Measurements from ENCODE around the gene NEUROG2.

The NEUROG2 gene

DNA sequence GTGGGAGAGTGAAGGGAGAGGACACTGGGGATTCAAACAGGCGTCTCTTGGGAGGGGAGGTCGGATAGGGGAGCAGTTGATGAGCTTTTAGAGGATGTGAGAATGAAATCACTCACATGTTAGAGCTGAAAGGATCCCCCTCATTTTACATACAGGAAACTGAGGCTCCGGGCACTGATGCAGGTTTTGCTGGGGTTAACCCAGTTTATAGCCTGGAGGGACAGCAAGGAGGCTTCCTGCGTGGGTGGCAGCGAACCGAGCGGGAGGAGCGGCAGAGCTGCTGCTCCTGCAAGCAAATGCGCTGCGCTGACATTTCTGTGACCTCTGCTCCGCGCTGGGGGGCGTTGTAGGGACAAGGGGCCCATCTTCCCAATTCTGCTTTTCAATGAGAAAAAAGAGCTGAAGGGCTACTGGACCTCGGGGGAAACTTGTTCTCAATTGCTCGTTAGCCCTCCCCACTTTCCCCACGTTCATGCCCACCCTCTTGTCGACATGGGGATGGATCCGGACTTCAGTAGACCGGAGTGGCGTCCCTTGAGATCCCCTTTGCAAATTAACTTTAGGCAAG, 1.2 kb upstream of the NEUROG2 start:
- Histone ChIP-seq H3K36me3 (replicated peaks) (no peaks in the 10 kb centered on the region), H3K4me1 (peaks cover 49% of the 10 kb centered on the region), H3K9me3 (no peaks in the 10 kb centered on the region; the same call in 1 of the 2 replicates), H3K4me3 (peak overlapping the region; percentile 35; the same call in 1 of the 2 replicates), H3K27me3 (ENCODE audit: low read depth) (peaks cover 6% of the 10 kb centered on the region; the same call in 1 of the 2 replicates)
- peak in 1 of 2 experiments; percentile 44 for DNase-seq (ENCODE audit: low spot score in 2 of 2)
- in situ Hi-C loops (cut with MboI; ENCODE audit: low sequenced_read_pairs), result no loop called here

DNA sequence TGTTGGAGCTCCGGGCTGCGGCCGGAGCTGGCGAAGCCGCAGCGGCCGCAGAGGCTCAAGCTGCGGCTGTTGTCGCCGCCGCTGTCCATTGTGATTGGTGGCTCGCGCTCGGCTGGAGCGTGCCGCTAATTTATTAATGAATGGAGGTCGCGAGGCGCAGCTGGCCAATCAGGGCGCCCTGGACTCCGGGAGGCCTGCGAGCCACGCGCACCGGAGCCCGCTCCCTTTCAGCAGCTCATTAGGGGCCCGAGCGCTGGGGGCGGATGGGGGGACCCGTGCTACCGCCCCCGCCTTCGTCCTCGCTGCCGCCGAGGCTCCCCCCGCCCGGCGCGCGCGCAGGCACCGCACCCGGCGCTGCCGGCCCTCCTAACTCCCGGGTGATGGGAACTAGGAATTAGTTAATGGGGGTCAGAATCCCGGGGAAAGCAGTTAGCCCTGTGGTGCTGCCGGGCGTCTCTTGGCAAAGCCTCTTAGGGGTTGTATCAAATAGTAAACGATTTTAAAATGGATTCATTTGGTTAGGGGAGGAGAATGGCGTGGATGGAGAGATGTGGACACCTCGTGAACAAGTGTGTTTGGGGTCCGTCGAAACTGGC, 589 bp upstream of the NEUROG2 start:
- peaks cover 6% of the 10 kb centered on the region; the same call in 1 of the 2 replicates for H3K27me3 ChIP-seq (ENCODE audit: low read depth)
- in situ Hi-C loops (cut with MboI; ENCODE audit: low sequenced_read_pairs), result no loop called here
- no peaks in the 10 kb centered on the region for H3K36me3 ChIP-seq (replicated peaks)
- H3K4me1 ChIP-seq, result peaks cover 44% of the 10 kb centered on the region
- peak overlapping the region; percentile 35 for H3K4me3 ChIP-seq
- peak; percentile 76 to 85 for DNase-seq (ENCODE audit: low spot score in 2 of 2)
- no peaks in the 10 kb centered on the region; the same call in 1 of the 2 replicates for H3K9me3 ChIP-seq

DNA sequence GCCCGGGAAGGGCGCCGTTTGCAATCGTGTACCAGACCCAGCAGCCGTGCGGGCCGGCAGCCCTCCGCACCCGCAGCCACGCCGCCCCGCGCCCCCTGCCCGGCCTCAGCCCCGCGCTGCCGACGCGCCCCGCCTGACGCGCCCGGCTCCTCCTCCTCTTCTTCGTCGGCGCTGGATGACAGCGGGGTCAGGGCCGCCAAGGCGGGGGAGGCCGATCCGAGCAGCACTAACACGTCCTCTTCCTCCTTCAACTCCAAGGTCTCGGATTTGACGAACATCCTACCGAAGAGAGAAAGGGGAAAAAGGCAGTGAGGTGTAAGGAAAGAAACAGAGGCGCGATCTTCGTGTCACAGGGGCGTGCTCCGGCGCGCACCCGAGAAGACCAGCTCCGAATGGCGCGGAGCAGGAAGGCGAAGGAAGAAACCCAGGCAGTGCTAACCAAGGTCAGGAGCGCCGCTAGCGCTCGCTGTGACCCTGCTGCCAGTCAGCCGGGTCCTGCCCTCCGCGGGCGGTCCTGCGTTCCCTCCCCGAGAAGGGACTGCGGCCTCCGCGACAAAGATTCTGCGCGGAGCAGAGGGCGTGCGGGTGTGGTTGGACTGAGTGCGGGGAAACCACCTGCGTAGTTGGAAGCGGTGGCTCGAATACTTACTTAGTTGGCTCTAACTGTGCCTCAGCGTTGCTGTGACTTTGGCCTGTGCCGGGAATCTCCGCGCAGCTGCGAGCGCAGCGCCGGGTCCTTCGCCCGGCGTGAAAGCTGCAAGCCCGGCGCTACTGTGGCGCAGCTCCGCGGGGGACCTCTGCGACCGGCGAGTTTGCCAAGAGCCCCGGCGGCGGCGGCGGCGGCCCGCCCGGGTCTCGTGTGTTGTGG, 548 bp downstream of the NEUROG2 start:
- H3K4me1 ChIP-seq, result peaks cover 38% of the 10 kb centered on the region
- no peaks in the 10 kb centered on the region; the same call in 1 of the 2 replicates for H3K9me3 ChIP-seq
- in situ Hi-C loops (cut with MboI; ENCODE audit: low sequenced_read_pairs), result no loop called here
- DNase-seq (ENCODE audit: low spot score in 2 of 2), result peak; percentile 33 to 70
- H3K4me3 ChIP-seq, result peak overlapping the region; percentile 35
- peaks cover 6% of the 10 kb centered on the region; the same call in 1 of the 2 replicates for H3K27me3 ChIP-seq (ENCODE audit: low read depth)
- no peaks in the 10 kb centered on the region for H3K36me3 ChIP-seq (replicated peaks)

DNA sequence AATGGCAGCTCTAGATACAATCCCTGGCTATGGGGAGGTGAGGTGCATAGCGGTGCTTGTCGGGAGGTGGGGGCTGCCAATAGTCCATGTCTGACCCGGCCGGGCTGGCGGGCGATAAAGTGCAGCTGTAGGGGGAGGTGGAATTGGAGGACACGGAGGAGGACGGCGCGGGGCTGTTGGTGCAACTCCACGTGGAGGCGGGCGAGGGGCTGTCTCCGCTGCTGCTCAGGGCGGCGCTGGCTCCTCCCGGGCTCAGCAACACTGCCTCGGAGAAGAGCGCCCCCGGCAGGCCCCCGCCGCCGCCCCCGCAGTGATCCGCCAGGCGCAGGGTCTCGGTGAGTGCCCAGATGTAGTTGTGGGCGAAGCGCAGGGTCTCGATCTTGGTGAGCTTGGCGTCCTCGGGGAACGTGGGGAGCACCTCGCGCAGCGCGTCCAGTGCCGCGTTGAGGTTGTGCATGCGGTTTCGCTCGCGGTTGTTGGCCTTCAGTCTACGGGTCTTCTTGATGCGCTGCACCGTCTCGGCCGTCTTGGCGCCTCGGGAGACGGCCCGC, 1.3 kb downstream of the NEUROG2 start:
- DNase-seq (ENCODE audit: low spot score in 2 of 2), result peak; percentile 20 to 73
- in situ Hi-C loops (cut with MboI; ENCODE audit: low sequenced_read_pairs), result no loop called here
- Histone ChIP-seq H3K4me3 (peak overlapping the region; percentile 35), H3K27me3 (ENCODE audit: low read depth) (peaks cover 6% of the 10 kb centered on the region; the same call in 1 of the 2 replicates), H3K9me3 (no peaks in the 10 kb centered on the region), H3K4me1 (peaks cover 38% of the 10 kb centered on the region), H3K36me3 (replicated peaks) (no peaks in the 10 kb centered on the region)

DNA sequence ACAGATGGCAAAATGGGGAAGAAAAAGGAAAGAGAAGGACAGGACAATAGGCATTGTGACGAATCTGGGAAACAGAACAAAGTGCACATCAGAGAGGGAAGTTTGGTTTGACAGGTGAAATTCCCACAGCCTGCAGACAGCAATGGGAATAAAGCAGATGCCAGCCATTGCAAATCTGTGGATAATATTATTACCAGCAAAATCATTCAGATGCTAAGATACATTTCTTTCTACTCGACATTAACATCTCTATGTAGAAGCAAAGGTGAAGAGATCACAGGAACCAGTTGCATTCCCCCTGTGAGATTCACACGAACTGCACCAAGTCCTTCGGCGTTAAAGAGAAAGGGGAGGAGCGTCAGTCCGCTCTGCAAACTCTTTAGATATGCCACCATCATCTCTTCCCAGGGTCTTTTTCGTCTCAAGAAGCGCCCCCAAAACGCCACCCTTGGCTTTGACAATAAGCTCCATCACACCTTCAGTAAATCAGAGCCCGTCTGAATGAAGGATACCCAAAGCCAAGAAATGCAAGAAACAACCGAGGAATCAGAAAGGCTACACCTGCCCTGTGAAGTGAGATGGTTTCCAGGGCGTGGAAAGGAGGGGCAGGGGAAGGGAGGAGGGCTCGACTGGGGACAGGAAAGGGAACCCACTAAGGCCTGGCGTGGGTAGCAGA, 1.9 kb downstream of the NEUROG2 start:
- no peaks in the 10 kb centered on the region for H3K9me3 ChIP-seq
- peak overlapping the region; percentile 35 for H3K4me3 ChIP-seq
- DNase-seq (ENCODE audit: low spot score in 2 of 2), result peak; percentile 67 to 73
- H3K4me1 ChIP-seq, result peaks cover 38% of the 10 kb centered on the region
- peaks cover 6% of the 10 kb centered on the region; the same call in 1 of the 2 replicates for H3K27me3 ChIP-seq (ENCODE audit: low read depth)
- no peaks in the 10 kb centered on the region for H3K36me3 ChIP-seq (replicated peaks)
- in situ Hi-C loops (cut with MboI; ENCODE audit: low sequenced_read_pairs), result no loop called here

DNA sequence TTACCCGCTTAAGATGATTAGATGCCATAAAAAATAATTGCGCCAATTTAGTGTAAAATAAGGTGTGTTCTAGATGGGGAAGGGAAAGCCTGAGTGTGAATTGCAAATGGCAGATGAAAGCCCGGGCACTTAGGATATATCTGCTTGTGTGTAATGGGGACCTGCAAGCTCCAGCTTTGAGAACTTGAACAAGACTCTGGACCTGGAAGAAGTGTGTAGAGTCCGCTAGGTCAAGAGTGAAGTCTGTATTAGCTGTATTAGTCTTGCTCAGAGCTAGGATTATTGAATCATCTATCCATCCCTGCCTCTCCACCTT, 4.2 kb downstream of the NEUROG2 start:
- H3K27me3 ChIP-seq (ENCODE audit: low read depth), result no peaks in the 10 kb centered on the region
- in situ Hi-C loops (cut with MboI; ENCODE audit: low sequenced_read_pairs), result no loop called here
- peaks cover 26% of the 10 kb centered on the region for H3K4me1 ChIP-seq
- H3K36me3 ChIP-seq (replicated peaks), result no peaks in the 10 kb centered on the region
- no peak overlapping the region for H3K4me3 ChIP-seq
- no peaks in the 10 kb centered on the region for H3K9me3 ChIP-seq
- no peak for DNase-seq (ENCODE audit: low spot score in 2 of 2)

DNA sequence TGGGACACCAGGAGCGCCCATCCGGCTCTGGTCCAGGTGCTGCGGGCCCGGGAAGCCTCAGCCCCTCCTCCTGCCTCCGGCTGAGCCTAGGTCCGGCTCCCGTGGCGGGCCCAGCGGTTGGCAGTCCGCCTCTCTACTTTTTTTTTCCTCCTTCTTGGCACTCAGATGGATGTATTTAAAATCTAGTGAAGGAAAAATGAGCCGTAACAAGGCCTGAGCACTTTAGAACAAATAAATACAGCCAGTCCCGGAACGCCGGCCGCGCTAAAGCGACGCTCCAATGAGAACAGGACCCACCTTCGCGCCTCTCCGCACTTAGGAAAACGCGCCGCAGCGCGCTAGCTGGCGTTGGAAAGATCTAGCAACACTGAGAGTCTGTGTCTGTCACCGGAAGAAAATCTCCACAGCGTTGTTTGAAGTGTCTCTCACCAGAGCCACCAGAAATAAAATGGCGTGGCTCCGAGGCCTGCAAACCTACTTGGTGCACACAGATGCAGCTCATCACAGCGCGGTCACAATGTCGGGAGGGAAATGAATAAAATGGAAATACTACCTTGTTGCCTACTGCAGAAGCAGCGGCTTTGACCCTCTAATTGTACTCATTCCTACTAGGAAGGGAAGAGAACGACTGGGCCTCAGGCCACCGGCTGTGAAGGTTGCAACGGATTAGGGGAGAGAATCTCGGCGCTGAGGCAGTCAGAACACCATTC, 4.7 kb downstream of the NEUROG2 start:
- no peaks in the 10 kb centered on the region for H3K9me3 ChIP-seq
- H3K4me3 ChIP-seq, result no peak overlapping the region
- no peaks in the 10 kb centered on the region for H3K36me3 ChIP-seq (replicated peaks)
- in situ Hi-C loops (cut with MboI; ENCODE audit: low sequenced_read_pairs), result no loop called here
- no peaks in the 10 kb centered on the region for H3K27me3 ChIP-seq (ENCODE audit: low read depth)
- peaks cover 23% of the 10 kb centered on the region for H3K4me1 ChIP-seq
- DNase-seq (ENCODE audit: low spot score in 2 of 2), result no peak

DNA sequence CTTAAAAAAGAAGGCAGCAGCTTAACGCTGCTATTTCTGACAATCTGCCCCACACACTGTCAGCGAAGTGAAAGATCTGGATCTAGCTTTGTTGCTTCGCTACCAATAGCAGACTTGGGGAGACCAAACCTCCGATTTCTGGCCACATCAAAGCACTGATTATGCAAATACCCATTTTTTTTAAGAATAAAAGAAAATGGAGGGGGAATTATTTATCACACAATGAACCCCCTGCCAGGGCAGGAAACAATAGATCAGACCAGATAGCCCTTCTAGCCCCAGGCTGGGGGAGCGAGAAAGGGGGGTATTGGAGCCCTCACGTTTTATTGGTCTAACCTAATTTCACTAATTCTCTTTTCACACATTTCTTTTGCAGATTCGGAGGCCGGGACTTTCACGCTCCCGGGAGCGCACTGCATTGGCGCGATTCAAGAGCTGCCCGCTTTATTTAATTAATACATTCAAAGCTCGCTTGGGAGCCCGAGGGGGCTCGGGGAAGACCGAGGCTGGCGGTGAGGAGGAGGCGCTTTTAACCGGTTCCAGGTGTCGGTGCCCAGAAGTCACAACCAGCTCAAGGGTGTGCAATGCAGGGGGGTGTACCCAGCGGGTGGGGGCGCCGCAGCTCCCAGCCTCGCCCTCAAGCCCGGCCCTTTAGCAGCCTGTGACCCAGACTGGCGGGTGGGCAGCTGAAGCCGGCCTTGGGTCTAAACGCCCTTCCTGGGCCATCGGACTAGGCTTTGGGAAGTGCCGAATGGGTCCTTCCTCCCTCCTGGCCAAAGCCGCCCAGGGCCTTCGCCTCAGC, 5.5 kb downstream of the NEUROG2 start:
- in situ Hi-C loops (cut with MboI; ENCODE audit: low sequenced_read_pairs), result no loop called here
- no peak overlapping the region for H3K4me3 ChIP-seq

DNA sequence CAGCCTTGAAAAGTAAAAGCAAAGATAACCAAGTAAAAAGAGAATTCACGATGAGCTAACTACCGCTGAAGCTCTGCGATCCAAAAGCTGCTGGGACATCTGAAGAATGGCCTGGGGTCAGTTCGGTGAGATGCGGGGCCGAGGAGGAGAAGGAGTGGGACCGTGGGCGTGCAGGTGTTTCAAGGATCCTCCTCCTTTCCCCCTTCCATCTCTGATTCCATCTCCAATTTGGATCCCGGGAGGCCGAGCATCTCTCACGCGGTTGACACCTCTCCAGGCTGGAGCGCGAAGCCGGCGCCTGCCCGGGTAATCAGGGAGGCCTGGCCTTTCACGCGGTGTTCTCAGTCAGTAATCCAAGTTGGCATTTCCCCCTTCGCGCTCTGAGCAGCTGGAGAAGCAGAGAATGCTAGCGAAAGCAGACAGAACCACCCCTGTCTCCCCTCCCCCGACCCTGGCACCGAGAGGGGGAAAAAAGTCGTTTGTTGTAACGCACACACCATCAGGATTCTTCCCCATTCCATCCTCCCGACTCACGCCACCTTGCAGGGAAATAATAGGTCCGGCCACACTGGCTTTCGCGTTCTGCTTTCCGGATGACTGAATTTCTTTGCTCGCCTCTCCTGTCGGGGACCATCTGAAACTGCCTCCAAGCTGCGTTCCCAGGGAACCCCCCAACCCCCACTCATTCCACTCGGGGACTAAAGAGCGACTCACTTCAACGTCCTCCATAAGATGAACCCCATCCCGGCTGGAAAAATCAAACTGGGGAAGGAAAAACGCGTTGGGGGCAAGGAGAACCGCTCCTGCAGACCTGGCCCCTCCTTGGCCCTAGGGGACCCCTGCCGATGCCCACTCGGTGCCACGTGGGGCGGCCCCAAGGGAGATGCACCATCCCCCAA, 6.5 kb downstream of the NEUROG2 start:
- H3K4me3 ChIP-seq, result no peak overlapping the region
- in situ Hi-C loops (cut with MboI; ENCODE audit: low sequenced_read_pairs), result no loop called here
- no peaks in the 10 kb centered on the region for H3K27me3 ChIP-seq (ENCODE audit: low read depth)
- DNase-seq (ENCODE audit: low spot score in 2 of 2), result no peak
- no peaks in the 10 kb centered on the region for H3K36me3 ChIP-seq (replicated peaks)
- peaks cover 16% of the 10 kb centered on the region for H3K4me1 ChIP-seq
- no peaks in the 10 kb centered on the region for H3K9me3 ChIP-seq

More for the DNA sequence above, 5.5 kb downstream of the NEUROG2 start:
- DNase-seq (ENCODE audit: low spot score in 2 of 2), result no peak
- Histone ChIP-seq H3K27me3 (ENCODE audit: low read depth) (no peaks in the 10 kb centered on the region), H3K36me3 (replicated peaks) (no peaks in the 10 kb centered on the region), H3K9me3 (no peaks in the 10 kb centered on the region), H3K4me1 (peaks cover 23% of the 10 kb centered on the region)

DNA sequence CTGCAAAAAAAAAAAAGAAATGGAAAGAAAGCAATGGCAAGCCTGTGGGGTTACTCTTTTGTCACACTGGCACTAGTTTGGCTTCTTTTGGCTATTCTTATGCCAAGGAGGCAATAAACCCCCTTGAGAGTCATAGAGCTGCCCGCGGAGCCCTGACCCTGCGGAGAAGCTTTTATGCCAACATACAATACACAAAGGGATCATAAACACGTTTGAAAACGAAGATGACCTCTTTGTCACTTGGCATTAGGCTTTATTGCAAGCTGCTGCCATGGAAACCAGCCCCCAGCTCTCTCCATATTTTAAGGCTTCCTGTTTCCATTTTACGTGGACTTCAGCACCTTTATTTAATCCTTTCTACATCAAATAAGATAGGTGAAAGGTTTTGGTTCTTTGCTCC, 7.6 kb downstream of the NEUROG2 start:
- DNase-seq (ENCODE audit: low spot score in 2 of 2), result peak in 1 of 2 experiments; percentile 37
- Histone ChIP-seq H3K36me3 (replicated peaks) (no peaks in the 10 kb centered on the region), H3K4me1 (peaks cover 7% of the 10 kb centered on the region), H3K4me3 (no peak overlapping the region), H3K27me3 (ENCODE audit: low read depth) (no peaks in the 10 kb centered on the region), H3K9me3 (no peaks in the 10 kb centered on the region)
- in situ Hi-C loops (cut with MboI; ENCODE audit: low sequenced_read_pairs), result no loop called here

DNA sequence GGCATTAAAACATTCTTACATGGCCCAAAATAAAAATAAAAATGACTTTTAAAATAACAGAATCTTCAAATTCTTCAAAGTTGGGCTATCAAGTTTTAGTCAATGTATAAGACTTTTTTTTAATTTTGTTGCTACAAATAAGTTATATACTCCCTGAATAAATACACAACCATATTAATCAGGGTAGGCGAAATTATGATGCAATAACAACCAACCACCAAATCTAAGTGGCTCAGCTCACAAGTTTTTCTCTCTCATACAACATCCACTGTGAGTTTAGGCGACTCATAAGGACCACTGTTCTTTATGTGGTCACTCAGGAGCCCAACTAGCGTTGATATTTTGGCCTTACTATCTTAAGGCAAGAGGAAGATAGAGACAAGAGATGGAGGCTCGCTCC, 11.2 kb downstream of the NEUROG2 start:
- Histone ChIP-seq H3K4me3 (no peak overlapping the region), H3K4me1 (peaks cover 6% of the 10 kb centered on the region), H3K9me3 (no peaks in the 10 kb centered on the region), H3K36me3 (replicated peaks) (no peaks in the 10 kb centered on the region), H3K27me3 (ENCODE audit: low read depth) (peaks cover 2% of the 10 kb centered on the region; the same call in 1 of the 2 replicates)
- in situ Hi-C loops (cut with MboI; ENCODE audit: low sequenced_read_pairs), result no loop called here
- DNase-seq (ENCODE audit: low spot score in 2 of 2), result no peak

Data from HAP-1 (cell line).